Ishikawa (cell line): ENCODE measurements around the gene MND1.
A peak's percentile ranks its signal among the peaks of the same experiment; 100 is the strongest.

Experiments used
- CEBPB ChIP-seq: IDR thresholded peaks from 2 replicates; pipeline ENCODE4 v1.6.1; 2012
- CREB1 ChIP-seq: IDR thresholded peaks from 2 replicates; pipeline ENCODE4 v1.6.1; 2012; ENCODE audit warnings: low read depth
- EGR1 ChIP-seq: IDR thresholded peaks from 2 replicates; pipeline ENCODE4 v1.6.1; 2012
- EP300 ChIP-seq: IDR thresholded peaks from 2 replicates; pipeline ENCODE4 v1.6.1; 2012; ENCODE audit warnings: borderline replicate concordance
- FOXM1 ChIP-seq: IDR thresholded peaks from 2 replicates; pipeline ENCODE4 v1.6.1; 2012; ENCODE audit warnings: low read depth, borderline replicate concordance
- MAX ChIP-seq: IDR thresholded peaks from 2 replicates; pipeline ENCODE4 v1.6.1; 2012
- NFIC ChIP-seq: IDR thresholded peaks from 2 replicates; pipeline ENCODE4 v1.6.1; 2012
- RAD21 ChIP-seq: IDR thresholded peaks from 2 replicates; pipeline ENCODE4 v1.6.1; 2012; ENCODE audit warnings: low read depth
- REST ChIP-seq: IDR thresholded peaks from 2 replicates; pipeline ENCODE4 v1.6.1; 2012; ENCODE audit warnings: low read depth, mild to moderate bottlenecking
- TAF1 ChIP-seq: IDR thresholded peaks from 2 replicates; pipeline ENCODE4 v1.6.1; 2012; ENCODE audit warnings: low read depth, mild to moderate bottlenecking
- TCF12 ChIP-seq: IDR thresholded peaks from 2 replicates; pipeline ENCODE4 v1.6.1; 2012; ENCODE audit warnings: low read depth
- TEAD4 ChIP-seq: IDR thresholded peaks from 2 replicates; pipeline ENCODE4 v1.6.1; 2012
- USF1 ChIP-seq: IDR thresholded peaks from 2 replicates; pipeline ENCODE4 v1.6.1; 2012
- YY1 ChIP-seq: IDR thresholded peaks from 2 replicates; pipeline ENCODE4 v1.6.1; 2012; ENCODE audit warnings: low read depth
- ZBTB7A ChIP-seq: IDR thresholded peaks from 2 replicates; pipeline ENCODE4 v1.6.1; 2012; ENCODE audit warnings: low read depth

The MND1 gene

GRCh38 chr4:153364061-153364460, 19.6 kb downstream of the MND1 start:
- TF ChIP-seq REST, result no peak
- TF ChIP-seq TCF12, result no peak
- no peak for TF ChIP-seq YY1
- no peak for TF ChIP-seq NFIC
- TF ChIP-seq MAX, result no peak

GRCh38 chr4:153365003-153365402, 20.5 kb downstream of the MND1 start:
- TF ChIP-seq MAX (no peak), USF1 (peak; percentile 37; the same call in 1 of the 2 replicates), CEBPB (no peak), TEAD4 (no peak)

GRCh38 chr4:153366486-153366885, 22.0 kb downstream of the MND1 start:
- TF ChIP-seq CEBPB, result no peak
- no peak for TF ChIP-seq EGR1
- TF ChIP-seq TCF12, result no peak
- no peak for TF ChIP-seq RAD21
- TF ChIP-seq FOXM1, result no peak
- no peak for TF ChIP-seq USF1
- no peak for TF ChIP-seq TEAD4
- no peak for TF ChIP-seq MAX
- TF ChIP-seq REST, result no peak
- no peak for TF ChIP-seq CREB1
- no peak for TF ChIP-seq TAF1
- TF ChIP-seq EP300, result no peak
- TF ChIP-seq NFIC, result no peak
- no peak for TF ChIP-seq ZBTB7A
- no peak for TF ChIP-seq YY1

- TF ChIP-seq USF1, result no peak
- no peak for TF ChIP-seq CEBPB
- no peak for TF ChIP-seq ZBTB7A
- TF ChIP-seq EP300, result no peak
- TF ChIP-seq YY1, result no peak
- no peak for TF ChIP-seq RAD21
- TF ChIP-seq TCF12, result no peak
- TF ChIP-seq EGR1, result no peak
- TF ChIP-seq REST, result no peak
- TF ChIP-seq FOXM1, result no peak
- TF ChIP-seq MAX, result no peak
These were observed 22.6 kb downstream of the MND1 start for GRCh38 chr4:153367092-153367491.
